ENCODE results near the gene DIS3L2.

- TF ChIP-seq CTCF (conservative IDR thresholded peaks at IDR 0.05; ENCODE audit: low read length) (no peak), EZH2phosphoT487 (IDR thresholded peaks at IDR 0.05; ENCODE audit: borderline replicate concordance, low read depth, low read length) (no peak)
Observed at GRCh38 chr2:232299084-232299483, 337.6 kb downstream of the DIS3L2 start.

All from OCI-LY7 (cell line).